Measurements from ENCODE around the gene MOBP.

DNA sequence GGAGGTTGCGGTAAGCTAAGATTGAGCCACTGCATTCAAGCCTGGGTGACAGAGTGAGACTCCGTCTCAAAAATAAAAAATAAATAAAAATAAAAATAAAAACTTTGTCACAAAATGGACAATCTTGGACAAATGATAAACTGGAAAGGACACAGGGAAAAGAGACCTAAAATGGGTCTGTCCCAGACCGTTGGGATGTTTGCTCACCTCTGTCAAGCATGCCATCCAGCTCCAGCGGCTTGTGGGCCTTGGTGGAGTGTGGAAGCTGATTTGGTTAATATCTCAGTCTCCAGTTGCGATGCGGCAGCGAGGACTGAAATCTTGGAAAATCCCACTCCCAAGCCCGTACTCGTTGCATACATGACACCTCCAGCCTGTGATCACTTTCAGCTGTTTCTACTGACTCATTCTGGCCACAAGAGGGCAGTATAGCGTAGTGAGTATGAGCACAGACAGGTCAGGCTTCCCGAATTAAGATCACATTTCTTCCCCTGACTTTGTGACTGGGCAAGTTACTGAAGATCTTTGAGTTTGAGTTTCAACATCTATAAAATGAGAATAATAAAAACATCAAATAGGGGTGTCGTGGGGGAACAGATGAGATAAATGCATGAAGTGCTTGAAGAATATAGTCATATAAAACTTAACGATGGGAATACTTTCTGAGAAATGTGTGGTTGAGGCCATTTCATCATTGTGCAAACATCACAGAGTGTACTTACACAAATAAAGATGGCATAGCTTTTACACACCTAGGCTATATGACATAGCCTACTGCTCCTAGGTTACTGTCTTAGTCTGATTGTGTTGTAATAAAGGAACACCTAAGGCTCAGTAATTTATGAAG, 19.6 kb upstream of the MOBP start:
- TF ChIP-seq, protein P1, sequence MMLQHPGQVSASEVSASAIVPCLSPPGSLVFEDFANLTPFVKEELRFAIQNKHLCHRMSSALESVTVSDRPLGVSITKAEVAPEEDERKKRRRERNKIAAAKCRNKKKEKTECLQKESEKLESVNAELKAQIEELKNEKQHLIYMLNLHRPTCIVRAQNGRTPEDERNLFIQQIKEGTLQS (IDR thresholded peaks at IDR 0.05): no peak
- TF ChIP-seq, protein P2, sequence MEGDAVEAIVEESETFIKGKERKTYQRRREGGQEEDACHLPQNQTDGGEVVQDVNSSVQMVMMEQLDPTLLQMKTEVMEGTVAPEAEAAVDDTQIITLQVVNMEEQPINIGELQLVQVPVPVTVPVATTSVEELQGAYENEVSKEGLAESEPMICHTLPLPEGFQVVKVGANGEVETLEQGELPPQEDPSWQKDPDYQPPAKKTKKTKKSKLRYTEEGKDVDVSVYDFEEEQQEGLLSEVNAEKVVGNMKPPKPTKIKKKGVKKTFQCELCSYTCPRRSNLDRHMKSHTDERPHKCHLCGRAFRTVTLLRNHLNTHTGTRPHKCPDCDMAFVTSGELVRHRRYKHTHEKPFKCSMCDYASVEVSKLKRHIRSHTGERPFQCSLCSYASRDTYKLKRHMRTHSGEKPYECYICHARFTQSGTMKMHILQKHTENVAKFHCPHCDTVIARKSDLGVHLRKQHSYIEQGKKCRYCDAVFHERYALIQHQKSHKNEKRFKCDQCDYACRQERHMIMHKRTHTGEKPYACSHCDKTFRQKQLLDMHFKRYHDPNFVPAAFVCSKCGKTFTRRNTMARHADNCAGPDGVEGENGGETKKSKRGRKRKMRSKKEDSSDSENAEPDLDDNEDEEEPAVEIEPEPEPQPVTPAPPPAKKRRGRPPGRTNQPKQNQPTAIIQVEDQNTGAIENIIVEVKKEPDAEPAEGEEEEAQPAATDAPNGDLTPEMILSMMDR (IDR thresholded peaks at IDR 0.05; ENCODE audit: low read depth, low read length, missing input control): peak; percentile 86
- TF ChIP-seq SP1 (IDR thresholded peaks at IDR 0.05): no peak
